Hepatocyte (in vitro differentiated cells): Measurements from ENCODE around the gene FILIP1L. TPM values are rescaled to one million over a fixed set of nuclear protein-coding genes. Genes with fewer than 3 reads are reported as not detected.

Experiments
- DNase-seq: peaks from one replicate; pipeline ENCODE4 v3.0.0-alpha.2; 2016; ENCODE audit warnings: low spot score
- H2AFZ ChIP-seq: fragments of 200-600 bp; sonication (generic); 2 replicates; pipeline ENCODE4 v1.6.0; 2016; ENCODE audit warnings: antibody characterized with exemption, mild to moderate bottlenecking
- H3K27ac ChIP-seq: fragments of 200-600 bp; sonication (generic); 2 replicates; pipeline ENCODE4 v1.5.1; 2016; ENCODE audit warnings: mild to moderate bottlenecking
- H3K27me3 ChIP-seq: fragments of 200-600 bp; sonication (generic); 2 replicates; pipeline ENCODE4 v1.6.1; 2016
- H3K36me3 ChIP-seq: fragments of 200-600 bp; sonication (generic); replicated peaks from 2 replicates; pipeline ENCODE4 v1.5.1; 2016; ENCODE audit warnings: low read depth; ENCODE audit not compliant: insufficient read depth
- H3K4me1 ChIP-seq: fragments of 200-600 bp; sonication (generic); 2 replicates; pipeline ENCODE4 v1.5.1; 2016; ENCODE audit warnings: mild to moderate bottlenecking, moderate library complexity; ENCODE audit not compliant: insufficient read depth
- H3K4me2 ChIP-seq: fragments of 200-600 bp; sonication (generic); 2 replicates; pipeline ENCODE4 v1.6.0; 2016
- H3K4me3 ChIP-seq: fragments of 200-600 bp; sonication (generic); 2 replicates; pipeline ENCODE4 v1.5.1; 2016; ENCODE audit warnings: mild to moderate bottlenecking
- H3K79me2 ChIP-seq: fragments of 200-600 bp; sonication (generic); 2 replicates; pipeline ENCODE4 v1.6.0; 2017; ENCODE audit warnings: mild to moderate bottlenecking
- H3K9me2 ChIP-seq: fragments of 200-600 bp; sonication (generic); replicated peaks from 2 replicates; pipeline ENCODE4 v1.6.0; 2017; ENCODE audit warnings: mild to moderate bottlenecking; ENCODE audit not compliant: insufficient read depth
- H3K9me3 ChIP-seq: fragments of 200-600 bp; sonication (generic); 2 replicates; pipeline ENCODE4 v1.5.1; 2016; ENCODE audit warnings: low read depth, mild to moderate bottlenecking
- H4K20me1 ChIP-seq: fragments of 200-600 bp; sonication (generic); 2 replicates; pipeline ENCODE4 v1.6.0; 2016; ENCODE audit warnings: mild to moderate bottlenecking; ENCODE audit not compliant: insufficient read depth, poor library complexity, severe bottlenecking
- EZH2 ChIP-seq: fragments of 200-600 bp; sonication (generic); IDR thresholded peaks from 2 replicates; pipeline ENCODE4 v1.6.1; 2016; ENCODE audit warnings: antibody characterized with exemption, mild to moderate bottlenecking, borderline replicate concordance
- EZH2phosphoT487 ChIP-seq: fragments of 200-600 bp; sonication (generic); IDR thresholded peaks from one replicate; pipeline ENCODE4 v1.6.1; 2018; ENCODE audit warnings: antibody characterized with exemption, mild to moderate bottlenecking, low read depth, moderate library complexity; ENCODE audit not compliant: unreplicated experiment, severe bottlenecking
- WGBS: methylation state at CpG from one replicate; pipeline ENCODE4 v1.1.6; 2016; ENCODE audit warnings: low lambda C conversion rate; ENCODE audit errors: missing lambda C conversion rate; 5-methylcytosine and 5-hydroxymethylcytosine counted together
- polyA plus RNA-seq: library from polyadenylated mRNA; unstranded; fragments of >200 nt; fragmentation: Nextera tagmentation; extraction: Ambion mirVana; gene quantifications from 2 replicates; pipeline ENCODE4 v1.2.1, GENCODE V29; 2016
- total RNA-seq: library from RNA; depleted of rRNA; stranded (reverse); fragments of >200 nt; gene quantifications from 2 replicates; pipeline ENCODE4 v1.2.3, GENCODE V29; 2014
- TF ChIP-seq, protein P1 (sequence below): fragments of 200-600 bp; sonication (generic); IDR thresholded peaks from 2 replicates; pipeline ENCODE4 v1.5.1; 2016; ENCODE audit warnings: antibody characterized with exemption, mild to moderate bottlenecking; ENCODE audit not compliant: poor library complexity

FILIP1L gene
- total and polyA plus RNA-seq, 2 experiments from 2014 or later: 48.2 to 49.4 TPM

DNA sequence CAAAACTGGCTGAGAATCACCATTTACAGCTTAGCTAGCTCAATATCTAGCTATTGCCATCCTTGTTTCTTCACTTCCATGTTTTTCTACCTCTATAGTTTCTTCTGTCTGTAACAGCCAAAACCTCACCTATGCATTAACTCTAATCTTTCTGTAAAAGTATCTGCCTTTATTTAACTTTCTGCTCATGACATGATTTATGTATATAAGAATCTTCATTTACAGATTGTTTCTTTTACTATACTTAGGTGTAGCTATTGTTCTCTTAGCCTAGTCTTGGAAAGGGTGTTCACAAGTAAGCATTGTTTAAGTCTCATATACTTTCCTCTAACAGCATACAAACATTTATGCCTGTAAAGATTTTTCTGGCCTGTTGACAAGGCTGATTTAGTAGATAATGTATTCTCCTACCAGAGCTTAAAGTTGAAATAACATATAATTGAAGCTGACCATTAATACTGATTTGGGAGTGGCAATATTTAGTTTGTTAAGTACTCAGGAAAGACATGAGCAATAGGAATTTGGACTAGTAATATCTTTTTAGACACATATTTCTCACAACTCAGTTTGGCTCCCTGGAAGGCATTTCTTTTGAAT, 9.4 kb downstream of the FILIP1L start:
- Histone ChIP-seq H4K20me1 (no peaks in the 10 kb centered on the region), H3K9me3 (no peaks in the 10 kb centered on the region), H3K36me3 (no peaks in the 10 kb centered on the region), H2AFZ (no peak overlapping the region), H3K79me2 (no peaks in the 10 kb centered on the region), H3K9me2 (no peaks in the 10 kb centered on the region), H3K4me3 (no peak overlapping the region), H3K27me3 (no peaks in the 10 kb centered on the region), H3K4me1 (peaks cover 58% of the 10 kb centered on the region), H3K27ac (peak overlapping the region; percentile 47), H3K4me2 (peak overlapping the region; percentile 29)
- no peak for TF ChIP-seq EZH2
- TF ChIP-seq EZH2phosphoT487: no peak
- TF ChIP-seq, protein P1, sequence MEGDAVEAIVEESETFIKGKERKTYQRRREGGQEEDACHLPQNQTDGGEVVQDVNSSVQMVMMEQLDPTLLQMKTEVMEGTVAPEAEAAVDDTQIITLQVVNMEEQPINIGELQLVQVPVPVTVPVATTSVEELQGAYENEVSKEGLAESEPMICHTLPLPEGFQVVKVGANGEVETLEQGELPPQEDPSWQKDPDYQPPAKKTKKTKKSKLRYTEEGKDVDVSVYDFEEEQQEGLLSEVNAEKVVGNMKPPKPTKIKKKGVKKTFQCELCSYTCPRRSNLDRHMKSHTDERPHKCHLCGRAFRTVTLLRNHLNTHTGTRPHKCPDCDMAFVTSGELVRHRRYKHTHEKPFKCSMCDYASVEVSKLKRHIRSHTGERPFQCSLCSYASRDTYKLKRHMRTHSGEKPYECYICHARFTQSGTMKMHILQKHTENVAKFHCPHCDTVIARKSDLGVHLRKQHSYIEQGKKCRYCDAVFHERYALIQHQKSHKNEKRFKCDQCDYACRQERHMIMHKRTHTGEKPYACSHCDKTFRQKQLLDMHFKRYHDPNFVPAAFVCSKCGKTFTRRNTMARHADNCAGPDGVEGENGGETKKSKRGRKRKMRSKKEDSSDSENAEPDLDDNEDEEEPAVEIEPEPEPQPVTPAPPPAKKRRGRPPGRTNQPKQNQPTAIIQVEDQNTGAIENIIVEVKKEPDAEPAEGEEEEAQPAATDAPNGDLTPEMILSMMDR: no peak
- DNase-seq: no peak

DNA sequence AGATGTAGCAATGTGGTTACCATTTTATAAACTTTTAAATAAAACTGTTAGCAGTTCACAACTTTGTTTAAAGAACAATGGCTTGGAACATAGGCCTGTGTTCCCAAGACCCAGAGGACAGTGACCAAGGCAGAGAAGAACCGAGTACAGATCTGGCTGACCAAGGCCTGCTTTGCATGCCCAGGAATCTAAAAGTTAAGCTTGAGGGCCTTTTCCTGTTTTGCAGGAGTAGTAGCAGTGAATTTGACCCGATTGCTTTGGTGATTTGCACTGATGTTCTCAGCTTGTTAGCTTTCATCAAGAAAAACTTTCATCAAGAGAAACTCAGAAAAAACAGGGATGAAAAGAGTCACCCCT, 9.9 kb downstream of the FILIP1L start:
- no peak overlapping the region for H3K4me2 ChIP-seq
- H3K27me3 ChIP-seq: no peaks in the 10 kb centered on the region
- no peaks in the 10 kb centered on the region for H3K79me2 ChIP-seq
- no peak for DNase-seq
- H3K27ac ChIP-seq: peak overlapping the region; percentile 47
- no peaks in the 10 kb centered on the region for H3K9me3 ChIP-seq
- no peaks in the 10 kb centered on the region for H4K20me1 ChIP-seq
- TF ChIP-seq EZH2phosphoT487: no peak
- TF ChIP-seq, protein P1: no peak
- no peak overlapping the region for H2AFZ ChIP-seq
- H3K9me2 ChIP-seq: no peaks in the 10 kb centered on the region
- 57% methylated on average over 2 of the region's 2 CpGs for WGBS
- H3K4me3 ChIP-seq: no peak overlapping the region
- no peaks in the 10 kb centered on the region for H3K36me3 ChIP-seq
- peaks cover 62% of the 10 kb centered on the region for H3K4me1 ChIP-seq

DNA sequence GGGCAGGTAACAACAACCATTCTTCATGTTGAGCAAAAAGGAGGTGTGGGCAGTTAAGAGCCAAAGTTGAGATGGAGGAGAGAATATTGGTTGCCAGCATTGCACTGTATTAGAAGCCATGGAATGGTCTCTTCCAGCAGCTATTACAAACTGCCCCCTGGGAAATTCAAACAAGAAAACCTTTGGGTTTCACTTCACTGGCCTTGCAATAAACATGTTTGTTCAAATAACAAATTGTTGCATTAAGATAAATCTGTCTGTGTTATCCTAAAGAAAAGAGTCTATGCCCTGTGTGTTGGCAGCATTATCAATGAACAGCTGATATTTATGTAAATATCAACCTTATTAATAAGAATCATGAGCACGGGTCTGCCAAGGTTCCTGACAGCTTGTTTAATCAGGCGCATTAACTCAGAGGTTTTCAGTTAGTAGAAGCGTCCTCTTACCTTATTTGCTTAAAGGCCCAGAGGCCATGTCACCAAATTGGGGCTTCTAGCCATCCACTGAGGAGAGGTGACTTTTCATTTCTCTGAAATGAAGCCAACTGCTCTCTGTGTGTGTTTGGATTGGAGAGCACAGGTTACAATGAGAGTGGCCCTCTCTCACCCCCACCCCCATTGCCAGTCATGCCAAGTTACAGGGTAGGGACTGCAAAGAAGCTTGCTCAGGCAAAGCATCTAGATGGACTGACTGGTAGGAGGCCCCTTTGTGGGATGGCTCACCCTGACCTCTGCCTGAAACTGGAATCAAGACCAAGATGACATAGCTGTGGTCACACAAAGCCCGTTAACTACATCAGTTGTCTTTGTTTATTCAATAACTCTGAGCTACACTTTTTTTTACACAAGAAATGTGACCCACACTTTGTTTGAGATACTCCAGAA, 10.5 kb downstream of the FILIP1L start:
- TF ChIP-seq EZH2phosphoT487: no peak
- TF ChIP-seq, protein P1: no peak
- TF ChIP-seq EZH2: no peak
- H3K4me1 ChIP-seq: peaks cover 68% of the 10 kb centered on the region
- peak overlapping the region; percentile 47 for H3K27ac ChIP-seq
- WGBS: 62% methylated on average over 4 of the region's 4 CpGs
- H3K27me3 ChIP-seq: no peaks in the 10 kb centered on the region
- no peak for DNase-seq
- H4K20me1 ChIP-seq: no peaks in the 10 kb centered on the region
- H3K4me3 ChIP-seq: no peak overlapping the region
- no peaks in the 10 kb centered on the region for H3K9me2 ChIP-seq
- no peak overlapping the region for H2AFZ ChIP-seq
- H3K9me3 ChIP-seq: no peaks in the 10 kb centered on the region
- no peaks in the 10 kb centered on the region for H3K36me3 ChIP-seq
- no peak overlapping the region for H3K4me2 ChIP-seq
- no peaks in the 10 kb centered on the region for H3K79me2 ChIP-seq
